Mesenteric fat pad (tissue), 1 donor: ENCODE data around the gene BTBD9. TPM values are rescaled to one million over a fixed set of nuclear protein-coding genes. Genes with fewer than 3 reads are reported as not detected.

Experiments used
- DNase-seq: peaks from one replicate; pipeline ENCODE4 v3.0.0-alpha.2; 2020; ENCODE audit warnings: low spot score
- total RNA-seq: library from RNA; stranded (reverse); fragmentation: NEBNext Ultra II Directional; extraction: Animal tissue kit (Norgen Biotek cat#: 25700); gene quantifications from one replicate; pipeline ENCODE4 v1.2.1, GENCODE V29; 2021
- donor health status: DM: yes; HTN: yes; CAD: no.

BTBD9 gene
- total RNA-seq, 1 donor from 2014 or later: 15.6 TPM

DNA sequence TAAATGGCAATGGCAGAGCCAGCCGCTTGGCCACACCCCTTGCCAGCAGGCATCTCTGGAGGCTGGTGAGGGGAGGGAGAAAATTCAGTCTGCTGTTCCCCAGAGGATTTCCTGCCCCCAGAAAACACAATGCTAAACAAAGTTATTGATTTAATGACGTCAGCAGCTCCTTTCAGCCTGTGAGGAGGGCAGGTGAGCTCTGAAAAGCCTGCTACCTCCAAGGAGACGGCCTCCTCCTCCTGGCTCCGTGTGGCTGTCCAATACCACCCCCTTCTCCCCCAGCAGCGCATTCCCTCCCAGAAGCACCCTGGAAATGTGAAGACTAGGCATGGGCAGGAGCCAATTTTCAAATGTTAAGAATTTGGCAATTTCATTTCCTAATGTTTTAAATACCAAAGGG, 427.1 kb downstream of the BTBD9 start:
- no peak for DNase-seq

- DNase-seq: no peak
Measured at GRCh38 chr6:38212116-38212515, 427.6 kb downstream of the BTBD9 start.

DNA sequence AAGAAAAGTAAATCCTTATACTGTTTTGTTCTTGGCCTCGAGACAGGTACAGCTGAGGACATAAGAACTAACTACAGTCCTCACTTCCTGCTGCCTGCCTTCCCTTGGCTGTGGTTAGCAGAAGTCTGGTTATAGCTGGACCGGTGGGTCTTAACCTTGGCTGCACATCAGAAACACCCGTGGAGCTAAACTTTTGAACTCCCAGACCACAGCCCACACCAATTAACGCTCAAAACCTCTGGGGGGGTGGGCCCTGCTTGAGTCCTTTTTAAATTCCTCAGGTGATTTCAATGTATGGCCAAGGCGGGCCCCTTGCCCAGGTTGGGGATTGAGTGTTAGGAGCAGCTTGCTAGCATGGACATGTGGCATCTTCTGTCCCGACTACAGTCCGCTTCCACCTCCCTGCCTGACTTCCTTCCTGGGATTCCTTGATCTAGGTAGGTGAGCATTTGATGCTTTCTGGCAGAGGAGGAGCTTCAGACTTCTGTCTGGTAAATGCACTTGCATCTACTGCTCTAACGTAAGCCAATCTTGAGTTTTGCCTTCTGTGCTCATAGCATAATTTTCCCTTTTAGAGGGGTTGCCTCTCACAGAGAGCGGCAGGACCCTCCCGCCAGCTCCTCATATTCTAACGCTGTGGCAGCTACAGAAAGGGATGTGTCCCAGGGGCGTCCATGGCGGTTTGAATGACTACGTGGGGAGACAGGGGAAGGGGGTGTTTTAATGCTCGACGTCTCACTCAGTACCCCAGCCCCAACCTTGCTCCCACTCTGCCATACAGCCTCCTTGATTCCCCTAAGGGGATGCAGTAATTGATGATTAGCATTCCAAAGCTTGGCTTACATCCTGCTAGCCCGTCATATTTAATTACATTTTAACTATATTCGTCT, 430.1 kb downstream of the BTBD9 start:
- no peak for DNase-seq

GRCh38 chr6:38208028-38208427, 431.7 kb downstream of the BTBD9 start:
- DNase-seq: no peak

DNA sequence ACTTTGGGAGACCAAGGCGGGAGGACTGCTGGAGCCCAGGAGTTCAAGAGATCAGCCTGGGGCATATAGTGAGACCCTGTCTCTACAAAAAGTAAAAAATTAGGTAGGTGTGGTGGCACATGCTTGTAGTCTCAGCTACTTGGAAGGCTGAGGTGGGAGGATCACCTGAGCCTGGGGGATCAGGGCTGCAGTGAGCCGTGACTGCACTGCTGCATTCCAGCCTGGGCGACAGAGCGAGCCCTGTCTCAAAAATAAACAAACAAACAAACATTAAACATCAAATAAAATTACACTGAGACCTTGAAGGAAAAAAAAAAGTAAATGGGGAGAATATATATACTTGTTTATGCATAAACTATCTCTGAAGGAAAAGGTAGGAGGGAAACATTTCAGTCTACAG, 432.4 kb downstream of the BTBD9 start:
- DNase-seq: no peak

DNA sequence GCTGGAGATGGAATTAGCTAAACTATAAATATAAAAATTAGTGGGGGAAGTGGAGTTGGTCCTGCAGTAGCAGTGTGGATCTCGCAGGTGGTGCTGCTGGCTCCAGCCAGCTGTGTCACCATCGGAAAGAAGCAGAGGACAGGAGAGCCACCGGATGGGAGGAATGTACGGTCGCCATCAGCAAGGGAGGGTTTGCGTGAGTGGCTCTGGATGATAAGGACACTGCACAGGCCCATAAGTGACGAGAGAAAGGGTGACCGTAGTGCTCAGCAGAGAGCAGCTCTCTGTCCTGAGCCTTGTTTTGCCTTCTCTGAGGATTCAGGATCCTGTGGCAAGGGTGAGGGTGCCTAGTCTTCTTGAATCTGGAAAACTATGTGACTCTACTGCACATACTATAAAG, 441.5 kb downstream of the BTBD9 start:
- no peak for DNase-seq

DNA sequence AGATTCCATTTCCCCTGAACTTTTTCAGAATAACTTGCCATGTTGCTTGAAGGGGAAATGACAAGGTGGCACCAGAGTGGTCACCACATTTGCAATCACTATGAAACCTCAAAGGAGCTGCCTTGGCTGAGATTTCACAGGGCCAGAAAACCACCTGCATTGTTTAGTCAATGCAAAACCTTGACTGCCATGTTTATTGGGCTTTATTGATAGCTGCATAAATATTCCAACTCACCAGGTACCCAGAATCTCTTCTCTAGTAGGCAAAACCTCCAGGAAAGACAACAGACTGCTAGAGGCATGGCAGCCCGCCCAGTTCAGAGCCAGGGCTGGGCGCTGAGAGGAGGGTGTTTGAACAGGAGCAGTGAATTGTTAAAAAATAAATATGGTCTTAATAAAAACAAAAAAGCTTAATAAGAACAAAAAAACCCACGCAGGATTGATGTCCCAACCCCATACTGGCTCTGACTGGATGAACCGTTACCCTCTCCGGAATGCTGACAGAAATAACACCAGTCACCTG, 444.6 kb downstream of the BTBD9 start:
- DNase-seq: no peak

DNA sequence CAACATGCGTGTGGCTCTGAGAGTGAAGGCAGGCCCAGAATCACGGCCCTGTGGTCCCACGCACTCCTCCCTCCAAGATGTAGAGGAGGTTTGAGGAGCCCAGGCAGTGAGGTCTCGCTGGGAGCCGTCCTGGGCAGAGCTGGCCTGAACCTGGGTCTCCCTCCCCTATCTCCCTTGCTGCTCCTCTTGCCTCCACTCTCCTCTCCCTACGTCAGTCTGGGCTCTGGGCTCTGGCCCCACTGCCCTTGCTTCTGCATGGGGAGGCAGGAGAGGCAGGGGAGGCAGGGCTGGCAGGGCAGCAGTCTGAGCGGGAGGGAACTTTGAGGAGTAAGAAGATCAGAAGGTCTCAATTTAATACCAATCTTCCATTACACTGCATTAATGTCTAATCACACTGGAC, 445.1 kb downstream of the BTBD9 start:
- DNase-seq: no peak

GRCh38 chr6:38194282-38194572, 445.5 kb downstream of the BTBD9 start:
- DNase-seq: no peak

DNA sequence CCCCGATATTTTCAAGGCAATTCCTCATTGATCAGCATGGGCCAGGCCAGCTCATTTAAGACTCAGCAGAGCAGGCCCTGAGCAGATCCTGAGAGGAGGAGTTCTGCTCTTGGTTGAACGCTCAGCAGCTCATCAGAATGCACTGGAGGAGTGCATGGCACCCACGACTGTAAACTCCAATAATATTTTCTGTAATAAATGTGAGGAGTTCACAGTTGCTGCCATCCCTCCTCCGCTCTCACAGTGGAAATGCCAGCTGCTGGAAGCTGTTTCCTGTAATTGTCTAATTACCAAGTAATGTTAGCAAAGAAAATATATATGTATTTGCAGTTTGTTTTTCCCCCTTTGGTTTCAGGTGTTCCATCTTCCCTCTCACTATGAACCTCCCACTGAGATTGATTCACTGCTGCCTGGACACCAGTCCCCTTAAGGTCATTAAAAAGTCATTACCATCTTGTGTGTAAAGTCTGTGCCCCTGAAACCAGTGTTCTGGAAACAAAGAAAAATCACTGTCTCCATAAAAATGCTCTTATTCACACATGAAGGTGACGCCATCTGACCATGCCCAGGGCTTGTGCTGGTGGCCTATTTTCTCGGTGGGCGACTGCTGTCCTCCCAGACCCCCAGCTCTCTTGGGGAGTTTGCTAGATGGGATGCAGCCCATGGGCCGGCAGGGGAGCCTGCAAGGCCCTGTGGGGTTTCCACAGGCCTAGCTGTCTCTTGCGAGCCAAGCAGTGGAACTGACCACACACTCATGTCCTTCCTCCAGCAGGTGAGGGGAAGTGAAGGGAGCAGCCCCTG, 446.0 kb downstream of the BTBD9 start:
- peak; percentile 5 for DNase-seq

DNA sequence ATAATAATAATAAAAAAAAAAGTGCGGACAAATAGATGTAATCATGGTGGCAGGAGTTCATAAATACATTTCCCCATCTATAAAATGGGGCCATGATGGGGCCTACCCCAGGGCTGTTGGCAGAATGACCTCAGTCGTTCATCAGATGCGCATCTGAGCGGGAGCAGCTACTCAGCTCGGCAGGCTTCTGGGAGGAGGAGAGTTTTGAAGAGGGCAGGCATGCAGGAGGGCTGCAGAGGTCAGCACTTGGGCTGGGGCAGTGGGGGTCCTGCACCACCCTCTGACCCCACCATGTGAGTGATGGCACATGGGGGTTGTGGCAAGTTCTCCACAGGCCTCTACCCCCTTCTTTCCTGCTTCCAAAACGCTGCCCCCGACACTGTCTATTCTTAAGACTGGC, 446.7 kb downstream of the BTBD9 start:
- peak; percentile 68 for DNase-seq

DNA sequence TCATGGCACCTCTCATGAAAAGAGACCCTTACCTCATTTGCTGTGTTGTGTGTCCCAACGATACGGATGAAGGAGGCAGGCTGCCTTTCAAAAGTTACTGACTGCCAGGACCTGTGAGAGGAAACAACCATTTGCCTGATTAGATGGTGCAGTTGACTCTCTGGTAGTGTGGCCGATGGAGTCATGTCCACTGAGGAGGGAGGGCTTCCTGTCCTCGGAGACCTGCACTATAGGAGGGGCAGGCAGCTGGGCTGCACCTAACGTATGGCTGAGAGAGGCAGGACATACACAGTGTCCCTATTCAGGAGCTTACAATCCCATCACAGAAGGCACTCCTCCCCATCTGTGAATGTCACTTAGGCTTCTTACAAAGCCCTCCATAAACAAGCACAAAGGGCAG, 447.2 kb downstream of the BTBD9 start:
- DNase-seq: peak; percentile 43

- DNase-seq: peak; percentile 53
Measured at GRCh38 chr6:38192011-38192410, 447.7 kb downstream of the BTBD9 start.

DNA sequence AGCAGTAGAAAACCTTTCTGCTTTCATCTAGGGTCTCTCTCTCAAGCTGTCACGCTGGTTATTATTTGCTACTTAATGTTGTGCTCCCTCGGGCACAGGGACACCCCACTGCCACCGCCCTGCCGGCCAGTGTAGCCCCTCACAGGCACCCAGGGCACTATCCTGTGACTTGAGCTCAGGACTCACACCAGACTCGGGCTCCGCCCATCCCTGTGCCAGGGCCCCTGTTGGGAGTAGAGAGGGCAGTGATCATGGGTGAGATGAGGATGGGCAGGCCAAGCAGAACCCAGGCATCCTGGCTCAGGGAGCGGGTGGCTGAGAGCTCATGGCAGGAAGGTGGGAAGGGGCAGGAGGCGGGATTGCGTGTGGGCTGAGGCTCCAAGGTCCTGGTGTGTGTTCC, 448.3 kb downstream of the BTBD9 start:
- peak; percentile 53 for DNase-seq

DNA sequence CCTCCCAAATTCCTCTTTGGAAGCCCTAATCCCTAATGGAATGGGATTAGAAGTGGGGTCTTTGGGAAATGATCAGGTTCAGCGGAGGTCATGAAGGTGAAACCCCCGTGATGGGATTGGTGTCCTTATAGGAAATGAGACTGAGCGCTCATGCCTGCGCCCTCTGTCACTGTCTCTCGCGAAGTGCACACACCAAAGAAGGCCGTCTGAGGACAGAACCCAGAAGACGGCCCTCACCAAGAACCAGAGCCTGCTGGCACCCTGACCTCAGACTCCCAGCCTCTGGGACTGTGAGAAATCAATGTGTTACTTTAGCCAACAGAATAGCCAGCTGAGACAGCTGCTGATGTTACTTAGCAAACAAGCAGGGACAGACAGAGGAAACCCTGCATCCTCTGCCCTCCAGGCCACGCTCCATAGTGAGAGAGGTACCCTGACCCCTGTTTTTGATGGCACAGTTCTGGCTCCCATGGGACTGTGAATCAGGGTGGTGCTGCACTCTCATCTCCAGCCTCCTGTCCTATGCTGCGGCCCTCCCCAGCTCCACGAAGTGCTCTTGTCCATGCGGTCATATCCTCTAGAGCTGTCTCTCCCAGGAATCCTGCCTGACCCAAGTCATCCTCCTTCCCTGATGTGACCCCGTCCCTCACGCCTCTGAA, 450.9 kb downstream of the BTBD9 start:
- DNase-seq: peak; percentile 67

DNA sequence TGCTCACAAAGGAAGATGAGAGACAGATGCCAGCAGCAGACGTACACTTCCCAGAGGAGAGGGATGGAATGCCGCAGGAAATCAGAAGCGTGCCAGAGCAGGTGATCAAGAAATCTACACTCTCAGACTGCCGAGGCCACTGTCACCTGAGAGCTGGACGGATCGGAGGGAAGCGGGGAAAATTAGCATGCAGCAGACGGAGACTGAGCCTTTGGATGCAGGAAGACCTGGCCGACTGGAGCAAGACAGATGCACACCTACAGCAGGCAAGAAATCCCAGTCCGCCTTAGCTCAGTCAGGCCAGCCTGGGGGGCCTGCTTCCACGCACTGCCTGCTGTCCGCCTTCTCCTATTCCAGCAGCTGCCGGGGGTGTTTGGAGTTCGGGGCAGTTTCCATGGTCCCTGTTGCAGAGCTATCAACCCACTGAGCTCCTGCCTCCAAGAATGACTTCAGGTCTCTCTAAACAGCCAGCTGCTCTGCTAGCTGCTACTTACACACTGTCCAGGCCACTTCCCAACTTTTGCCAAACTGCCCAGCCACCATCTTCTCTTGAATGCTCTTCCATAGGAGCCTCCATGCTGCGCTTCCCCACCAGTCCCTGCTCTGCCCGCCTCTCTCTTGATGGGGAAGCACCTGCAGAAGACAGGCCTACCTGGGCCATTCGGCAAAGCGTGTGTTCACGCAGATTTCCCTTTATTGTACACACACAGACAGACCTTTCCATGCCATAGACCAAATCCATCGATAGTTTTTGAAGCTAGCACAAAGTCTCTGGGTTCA, 451.7 kb downstream of the BTBD9 start:
- peak; percentile 77 for DNase-seq

DNA sequence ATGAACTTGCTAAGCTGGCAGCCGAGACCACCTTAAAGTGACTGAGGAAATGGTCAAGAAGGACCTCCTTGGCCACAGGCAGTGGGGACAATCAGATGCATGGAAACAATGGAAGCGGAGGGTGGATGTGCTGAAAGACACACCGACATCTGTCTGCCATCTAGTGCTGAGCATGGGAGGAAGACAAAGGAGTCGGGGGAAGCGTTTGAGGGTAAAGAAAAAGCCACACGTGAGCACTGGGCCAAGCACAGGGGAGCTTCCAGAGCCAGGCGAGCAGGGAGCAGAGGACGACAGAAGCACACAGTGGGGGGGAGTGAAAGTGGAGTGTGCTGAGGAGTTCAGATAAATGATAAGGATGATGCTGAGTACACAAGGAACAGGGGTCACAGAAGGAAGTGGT, 452.4 kb downstream of the BTBD9 start:
- DNase-seq: peak; percentile 74

- peak; percentile 57 for DNase-seq
Measured at GRCh38 chr6:38185752-38186151, 454.0 kb downstream of the BTBD9 start.

- peak; percentile 24 for DNase-seq
Measured at GRCh38 chr6:38185244-38185643, 454.5 kb downstream of the BTBD9 start.

DNA sequence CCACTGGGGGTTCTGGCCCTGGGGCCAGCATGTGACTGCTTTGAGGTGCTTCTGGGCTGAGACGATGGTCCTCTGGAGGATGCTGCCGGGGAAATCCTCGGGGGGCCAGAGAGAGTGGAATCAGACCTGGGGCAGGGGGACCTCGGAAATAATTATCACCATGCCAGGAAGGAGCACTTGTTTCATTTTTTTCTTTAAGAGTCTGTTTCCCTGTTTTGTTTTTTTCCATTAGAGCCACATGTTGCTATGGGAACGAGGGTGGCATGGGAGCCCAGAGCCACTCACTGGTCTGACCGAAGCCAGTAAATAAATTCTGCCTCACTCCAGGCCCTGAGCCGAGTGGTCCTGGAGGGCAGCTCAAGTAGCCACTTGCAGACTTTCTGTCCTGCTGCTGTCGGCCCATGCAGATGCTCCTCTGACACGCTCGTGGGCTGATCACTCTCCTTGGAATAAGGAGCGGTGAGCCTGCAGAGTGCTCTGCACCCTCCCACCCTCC, 455.1 kb downstream of the BTBD9 start:
- peak; percentile 62 for DNase-seq
